Measurements from ENCODE around the gene RAB24. TPM values are rescaled to one million over a fixed set of nuclear protein-coding genes. Genes with fewer than 3 reads are reported as not detected.

The RAB24 gene
- total and polyA plus RNA-seq, 2 donors from 2014 or later = 25.0 to 77.6 TPM

- Histone ChIP-seq H3K9me3 (ENCODE audit: control insufficient read depth in 2 of 3, insufficient read depth in 1 of 3, low read length in 3 of 3) (no peaks in the 10 kb centered on the region), H3K36me3 (ENCODE audit: control insufficient read depth in 2 of 3, insufficient read depth in 3 of 3, low read length in 3 of 3) (peaks cover 13 to 36% (median 16%) of the 10 kb centered on the region in 3 donors), H3K4me3 (ENCODE audit: low read length in 3 of 3) (no peak overlapping the region), H3K27ac (ENCODE audit: low read depth in 2 of 2, low read length in 2 of 2) (no peak overlapping the region), H3K9ac (ENCODE audit: low read length in 3 of 3) (no peak overlapping the region), H3K27me3 (ENCODE audit: control insufficient read depth, insufficient read depth, low read length) (no peaks in the 10 kb centered on the region), H3K4me1 (ENCODE audit: control insufficient read depth in 2 of 3, insufficient read depth in 2 of 3, low read depth in 1 of 3, low read length in 3 of 3) (no peaks in the 10 kb centered on the region)
- no peak for DNase-seq
- no peak for FAIRE-seq
- intact Hi-C loops (cut with DNase I) = no loop called here
- no peak for TF ChIP-seq CTCF (IDR thresholded peaks at IDR 0.05; ENCODE audit: borderline replicate concordance, extremely low read depth, insufficient read depth)
These were observed 50.3 kb downstream of the RAB24 start for GRCh38 chr5:177253252-177253651.

Other genes with a start within 250 kb of the RAB24 start
- gene FGFR4, start 216.8 kb downstream of the RAB24 start, total RNA-seq = 72.6 TPM
- gene FGFR4, start 216.8 kb downstream of the RAB24 start, polyA plus RNA-seq (ENCODE audit: insufficient read depth, low read depth, low replicate concordance) = 50.2 TPM
- gene NSD1, start 169.9 kb downstream of the RAB24 start, total RNA-seq = 99.1 TPM
- gene NSD1, start 169.9 kb downstream of the RAB24 start, polyA plus RNA-seq (ENCODE audit: insufficient read depth, low read depth, low replicate concordance) = 6.0 TPM
- 90.8 TPM for gene PRELID1, start 80 bp upstream of the RAB24 start, total RNA-seq
- gene PRELID1, start 80 bp upstream of the RAB24 start, polyA plus RNA-seq (ENCODE audit: insufficient read depth, low read depth, low replicate concordance) = 351 TPM
- 6.6 TPM for gene MXD3, start 8.2 kb upstream of the RAB24 start, total RNA-seq
- 4.9 TPM for gene MXD3, start 8.2 kb upstream of the RAB24 start, polyA plus RNA-seq (ENCODE audit: insufficient read depth, low read depth, low replicate concordance)
- 137 TPM for gene LMAN2, start 47.9 kb upstream of the RAB24 start, total RNA-seq
- gene LMAN2, start 47.9 kb upstream of the RAB24 start, polyA plus RNA-seq (ENCODE audit: insufficient read depth, low read depth, low replicate concordance) = 190 TPM
- 28.4 TPM for gene RGS14, start 54.2 kb upstream of the RAB24 start, total RNA-seq
- 56.3 TPM for gene RGS14, start 54.2 kb upstream of the RAB24 start, polyA plus RNA-seq (ENCODE audit: insufficient read depth, low read depth, low replicate concordance)
- 0.91 TPM for gene SLC34A1, start 80.7 kb upstream of the RAB24 start, total RNA-seq
- gene SLC34A1, start 80.7 kb upstream of the RAB24 start, polyA plus RNA-seq (ENCODE audit: insufficient read depth, low read depth, low replicate concordance) = 211 TPM
- gene PFN3, start 96.9 kb upstream of the RAB24 start, total RNA-seq = not detected
- gene PFN3, start 96.9 kb upstream of the RAB24 start, polyA plus RNA-seq (ENCODE audit: insufficient read depth, low read depth, low replicate concordance) = not detected
- 4.2 TPM for gene F12, start 105.8 kb upstream of the RAB24 start, total RNA-seq
- gene F12, start 105.8 kb upstream of the RAB24 start, polyA plus RNA-seq (ENCODE audit: insufficient read depth, low read depth, low replicate concordance) = 3.1 TPM
- gene GRK6, start 123.0 kb upstream of the RAB24 start, total RNA-seq = 37.8 TPM
- 9.6 TPM for gene GRK6, start 123.0 kb upstream of the RAB24 start, polyA plus RNA-seq (ENCODE audit: insufficient read depth, low read depth, low replicate concordance)
- 5.5 TPM for gene PRR7, start 143.1 kb upstream of the RAB24 start, total RNA-seq
- gene PRR7, start 143.1 kb upstream of the RAB24 start, polyA plus RNA-seq (ENCODE audit: insufficient read depth, low read depth, low replicate concordance) = 1.6 TPM
- gene DBN1, start 169.9 kb upstream of the RAB24 start, total RNA-seq = 64.2 TPM
- 56.5 TPM for gene DBN1, start 169.9 kb upstream of the RAB24 start, polyA plus RNA-seq (ENCODE audit: insufficient read depth, low read depth, low replicate concordance)
- gene PDLIM7, start 193.9 kb upstream of the RAB24 start, total RNA-seq = 89.7 TPM
- gene PDLIM7, start 193.9 kb upstream of the RAB24 start, polyA plus RNA-seq (ENCODE audit: insufficient read depth, low read depth, low replicate concordance) = 46.4 TPM
- gene DOK3, start 206.1 kb upstream of the RAB24 start, total RNA-seq = 18.6 TPM
- 1.9 TPM for gene DOK3, start 206.1 kb upstream of the RAB24 start, polyA plus RNA-seq (ENCODE audit: insufficient read depth, low read depth, low replicate concordance)
- gene DDX41, start 213.2 kb upstream of the RAB24 start, total RNA-seq = 86.7 TPM
- gene DDX41, start 213.2 kb upstream of the RAB24 start, polyA plus RNA-seq (ENCODE audit: insufficient read depth, low read depth, low replicate concordance) = 97.3 TPM

Data from kidney (tissue), 14 donors.